ENCODE results near the gene ZNF625.
"Not testable (repeated sequence)": the region's sequence is repeated elsewhere in the genome, so short reads cannot be mapped to it uniquely, and the experiment has no call there.

Gene ZNF625

DNA sequence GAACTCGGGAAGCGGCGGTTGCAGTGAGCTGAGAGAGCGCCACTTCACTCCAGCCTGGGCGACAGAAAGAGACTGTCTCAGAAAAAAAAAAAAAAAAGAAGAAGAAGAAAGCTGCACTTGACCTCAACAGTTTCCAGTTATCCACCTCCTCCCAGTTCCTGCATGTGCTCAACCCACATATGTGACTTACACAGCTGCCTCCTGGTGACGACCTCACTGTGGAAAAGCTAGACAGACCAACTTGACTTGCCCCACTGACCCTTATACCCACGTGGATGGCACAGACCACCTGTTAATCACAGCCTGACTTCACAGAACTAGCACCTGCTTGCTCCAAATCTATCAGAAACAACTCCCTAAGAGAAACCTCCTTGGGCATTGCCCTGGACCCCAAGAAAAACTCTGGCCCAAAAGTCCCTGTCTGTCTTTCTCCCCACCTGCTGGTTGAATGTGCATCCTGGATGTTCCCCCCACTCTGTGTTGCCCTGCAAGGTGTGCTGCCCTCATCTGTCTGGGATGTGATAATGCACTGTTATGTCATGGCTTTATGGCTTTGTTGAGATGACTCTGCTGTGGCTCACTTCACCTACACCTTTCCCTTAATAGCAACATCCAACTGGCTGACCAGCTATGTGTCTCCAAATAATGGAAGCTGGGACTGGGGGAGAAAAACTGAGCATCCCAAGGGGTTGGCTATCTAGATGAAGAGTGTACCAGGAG, 19.2 kb downstream of the ZNF625 start:
- no peak for DNase-seq

- DNase-seq = no peak
Measured at GRCh38 chr19:12133069-12133468, 23.5 kb downstream of the ZNF625 start.

DNA sequence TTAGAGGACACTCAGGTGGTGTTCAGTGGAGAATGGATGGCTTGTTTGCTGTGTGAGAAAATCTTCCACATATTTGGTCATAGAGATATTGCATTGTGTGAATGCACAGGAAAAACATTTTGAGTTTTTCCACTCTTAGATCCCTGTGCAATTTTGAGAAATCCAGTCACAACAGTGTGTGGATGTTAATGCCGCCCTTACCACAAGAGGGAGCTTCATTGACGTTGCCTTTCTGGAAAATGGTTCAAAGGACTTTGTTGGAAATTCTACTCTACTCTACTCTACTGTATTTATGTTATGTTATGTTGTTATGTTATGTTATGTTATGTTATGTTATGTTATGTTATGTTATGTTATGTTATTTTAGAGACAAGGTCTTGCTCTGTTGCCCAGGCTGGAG, 29.8 kb downstream of the ZNF625 start:
- no peak for DNase-seq

- no peak for DNase-seq
Measured at GRCh38 chr19:12117201-12117970, 39.1 kb downstream of the ZNF625 start.

- no peak for DNase-seq
Measured at GRCh38 chr19:12113121-12113520, 43.4 kb downstream of the ZNF625 start.

- no peak for DNase-seq
Measured at GRCh38 chr19:12112701-12113100, 43.8 kb downstream of the ZNF625 start.

DNA sequence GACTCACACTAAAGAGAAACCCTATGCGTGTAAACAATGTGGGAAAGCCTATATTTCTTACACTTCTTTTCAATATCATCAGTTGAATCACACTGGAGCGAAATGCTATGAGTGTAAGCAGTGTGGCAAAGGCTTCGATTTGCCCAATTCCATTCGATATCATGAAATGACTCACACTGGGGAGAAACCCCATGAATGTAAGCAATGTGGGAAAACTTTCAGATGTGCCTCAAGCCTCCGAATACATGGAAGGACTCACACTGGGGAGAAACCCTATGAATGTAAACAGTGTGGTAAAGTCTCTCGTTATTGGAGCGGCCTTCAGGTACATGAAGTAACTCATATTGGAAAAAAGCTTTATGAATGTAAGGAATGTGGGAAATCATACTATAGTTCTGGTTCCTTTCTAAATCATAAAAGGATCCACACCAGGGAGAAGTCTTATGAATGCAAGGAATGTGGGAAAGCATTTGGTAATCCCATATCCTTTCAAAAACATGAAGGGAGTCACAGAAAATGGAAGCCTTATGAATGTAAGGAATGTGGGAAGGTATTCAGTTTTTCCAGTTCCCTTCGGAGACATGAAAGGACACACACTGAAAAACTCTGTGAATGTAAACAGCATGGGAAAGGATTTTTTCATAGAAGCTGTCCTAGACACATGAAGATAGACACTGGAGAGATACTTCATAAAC, 44.4 kb downstream of the ZNF625 start:
- DNase-seq = no peak

GRCh38 chr19:12111176-12111575, 45.4 kb downstream of the ZNF625 start:
- DNase-seq = no peak

- not testable (repeated sequence) for DNase-seq
Measured at GRCh38 chr19:12103909-12104308, 52.6 kb downstream of the ZNF625 start.

- DNase-seq = no peak
Measured at GRCh38 chr19:12098040-12098439, 58.5 kb downstream of the ZNF625 start.

- DNase-seq = no peak
Measured at GRCh38 chr19:12095111-12095790, 61.3 kb downstream of the ZNF625 start.
